ACC112 (cell line): Measurements from ENCODE around the gene TOMM6.
"Not testable (repeated sequence)": the region's sequence is repeated elsewhere in the genome, so short reads cannot be mapped to it uniquely, and the experiment has no call there.

Source experiments
- H2AFZ ChIP-seq: fragments of 200-600 bp; sonication (generic); one replicate; pipeline ENCODE4 v1.6.0; 2017; ENCODE audit warnings: antibody characterized with exemption, low read length; ENCODE audit not compliant: unreplicated experiment
- H3K27ac ChIP-seq: fragments of 200-600 bp; sonication (generic); 2 replicates; pipeline ENCODE4 v1.5.1; 2014; ENCODE audit warnings: low read depth, mild to moderate bottlenecking, antibody characterized with exemption, low read length, moderate library complexity
- H3K27me3 ChIP-seq: fragments of 200-600 bp; sonication (generic); 2 replicates; pipeline ENCODE4 v1.6.1; 2014; ENCODE audit warnings: mild to moderate bottlenecking, antibody characterized with exemption, low read length, moderate library complexity, mixed read lengths; ENCODE audit not compliant: insufficient read depth
- H3K36me3 ChIP-seq: fragments of 200-600 bp; sonication (generic); 2 replicates; pipeline ENCODE4 v1.6.1; 2016; ENCODE audit warnings: mild to moderate bottlenecking, antibody characterized with exemption, low read length, moderate library complexity, mixed read lengths; ENCODE audit not compliant: insufficient read depth
- H3K4me1 ChIP-seq: fragments of 200-600 bp; sonication (generic); one replicate; pipeline ENCODE4 v1.6.1; 2016; ENCODE audit warnings: low read length, mixed read lengths; ENCODE audit not compliant: insufficient read depth, unreplicated experiment, control insufficient read depth
- H3K4me3 ChIP-seq: fragments of 200-600 bp; sonication (generic); 2 replicates; pipeline ENCODE4 v1.5.1; 2014; ENCODE audit warnings: mild to moderate bottlenecking, low read depth, low read length
- H3K79me2 ChIP-seq: fragments of 200-600 bp; sonication (generic); one replicate; pipeline ENCODE4 v1.6.0; 2016; ENCODE audit warnings: low read length; ENCODE audit not compliant: control insufficient read depth, unreplicated experiment, insufficient read depth

The TOMM6 gene

GRCh38 chr6:41811095-41811494, 23.6 kb downstream of the TOMM6 start:
- Histone ChIP-seq H3K4me3 (no peak overlapping the region), H3K79me2 (no peaks in the 10 kb centered on the region), H3K27me3 (no peaks in the 10 kb centered on the region), H2AFZ (no peak overlapping the region), H3K27ac (no peak overlapping the region), H3K36me3 (no peaks in the 10 kb centered on the region), H3K4me1 (no peaks in the 10 kb centered on the region)

- H3K27me3 ChIP-seq, H3K27ac ChIP-seq, H3K36me3 ChIP-seq, H3K4me1 ChIP-seq, H2AFZ ChIP-seq, H3K4me3 ChIP-seq, H3K79me2 ChIP-seq: not testable (repeated sequence)
Measured at GRCh38 chr6:41811946-41812345, 24.5 kb downstream of the TOMM6 start.

- no peaks in the 10 kb centered on the region for H3K79me2 ChIP-seq
- no peak overlapping the region for H3K27ac ChIP-seq
- H3K4me1 ChIP-seq: no peaks in the 10 kb centered on the region
- no peak overlapping the region for H2AFZ ChIP-seq
- no peak overlapping the region for H3K4me3 ChIP-seq
- H3K36me3 ChIP-seq: no peaks in the 10 kb centered on the region
- no peaks in the 10 kb centered on the region for H3K27me3 ChIP-seq
Measured at GRCh38 chr6:41813469-41813868, 26.0 kb downstream of the TOMM6 start.

GRCh38 chr6:41813956-41814355, 26.5 kb downstream of the TOMM6 start:
- Histone ChIP-seq H3K27ac (no peak overlapping the region), H3K4me1 (no peaks in the 10 kb centered on the region), H3K27me3 (no peaks in the 10 kb centered on the region), H3K4me3 (no peak overlapping the region), H3K79me2 (no peaks in the 10 kb centered on the region), H2AFZ (no peak overlapping the region), H3K36me3 (no peaks in the 10 kb centered on the region)

GRCh38 chr6:41814629-41815028, 27.1 kb downstream of the TOMM6 start:
- Histone ChIP-seq H2AFZ (no peak overlapping the region), H3K79me2 (no peaks in the 10 kb centered on the region), H3K27ac (no peak overlapping the region), H3K36me3 (no peaks in the 10 kb centered on the region), H3K4me1 (no peaks in the 10 kb centered on the region), H3K4me3 (no peak overlapping the region), H3K27me3 (no peaks in the 10 kb centered on the region)

GRCh38 chr6:41815587-41815986, 28.1 kb downstream of the TOMM6 start:
- Histone ChIP-seq H2AFZ (no peak overlapping the region), H3K36me3 (no peaks in the 10 kb centered on the region), H3K4me1 (no peaks in the 10 kb centered on the region), H3K4me3 (no peak overlapping the region), H3K27me3 (no peaks in the 10 kb centered on the region), H3K79me2 (no peaks in the 10 kb centered on the region), H3K27ac (no peak overlapping the region)

DNA sequence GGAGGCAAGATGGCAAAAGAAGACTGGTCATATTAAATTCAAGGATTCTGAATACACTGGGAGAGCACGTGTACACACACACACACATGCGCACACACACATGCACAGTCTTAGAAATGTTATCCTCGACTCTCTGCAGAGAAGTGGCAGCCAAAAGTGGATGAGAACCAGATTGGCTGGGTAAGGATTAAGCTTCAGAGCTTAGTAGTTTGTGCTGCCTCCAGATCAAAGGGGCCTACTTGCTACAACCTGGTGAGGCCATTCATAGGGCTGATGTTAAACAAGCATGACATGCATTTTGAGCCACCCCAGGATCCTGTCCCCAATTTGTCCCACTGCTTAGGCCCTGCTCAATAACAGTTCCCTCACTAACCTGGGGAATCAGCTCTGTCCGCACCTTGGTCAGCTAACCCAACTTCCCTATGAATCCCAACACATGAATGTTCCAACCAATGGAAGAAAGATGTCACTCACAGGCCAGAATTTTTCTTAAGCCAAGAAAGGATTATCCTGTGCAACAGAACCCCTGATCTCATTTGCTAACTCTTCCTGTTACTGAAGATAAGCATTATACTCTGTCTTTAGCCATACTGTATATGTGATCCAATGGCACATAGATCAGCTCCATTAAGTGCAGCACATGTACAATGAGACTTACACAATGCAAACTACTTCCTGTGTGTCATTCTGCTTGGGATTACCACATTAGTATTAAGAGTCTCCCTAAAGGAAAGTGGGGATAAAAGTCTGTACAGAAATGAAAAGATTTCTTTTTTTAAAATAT, 31.0 kb downstream of the TOMM6 start:
- no peaks in the 10 kb centered on the region for H3K36me3 ChIP-seq
- no peak overlapping the region for H2AFZ ChIP-seq
- H3K4me1 ChIP-seq: no peaks in the 10 kb centered on the region
- no peak overlapping the region for H3K4me3 ChIP-seq
- no peaks in the 10 kb centered on the region for H3K79me2 ChIP-seq
- no peak overlapping the region for H3K27ac ChIP-seq
- H3K27me3 ChIP-seq: no peaks in the 10 kb centered on the region

DNA sequence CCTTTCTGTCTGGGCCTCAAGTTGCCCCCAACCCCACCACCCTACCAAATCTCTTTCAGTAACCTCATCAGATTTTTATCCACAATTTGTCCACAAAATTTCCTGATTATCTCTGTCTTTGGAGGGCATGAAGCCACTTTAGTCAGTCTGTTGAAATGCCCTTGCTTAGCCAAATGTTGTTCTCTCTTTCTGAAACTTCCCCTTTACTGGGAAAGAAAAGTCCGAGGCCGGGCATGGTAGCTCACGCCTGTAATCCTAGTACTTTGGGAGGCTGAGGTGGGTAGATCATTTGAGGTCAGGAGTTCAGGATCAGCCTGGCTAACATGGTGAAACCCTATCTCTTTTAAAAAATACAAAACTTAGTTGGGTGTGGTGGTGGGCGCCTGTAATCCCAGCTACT, 33.8 kb downstream of the TOMM6 start:
- H3K4me1 ChIP-seq: no peaks in the 10 kb centered on the region
- no peak overlapping the region for H2AFZ ChIP-seq
- H3K27ac ChIP-seq: no peak overlapping the region
- H3K27me3 ChIP-seq: no peaks in the 10 kb centered on the region
- no peaks in the 10 kb centered on the region for H3K36me3 ChIP-seq
- H3K4me3 ChIP-seq: no peak overlapping the region
- no peaks in the 10 kb centered on the region for H3K79me2 ChIP-seq

GRCh38 chr6:41822021-41822420, 34.5 kb downstream of the TOMM6 start:
- Histone ChIP-seq H3K27ac (no peak overlapping the region), H3K4me3 (no peak overlapping the region), H3K27me3 (no peaks in the 10 kb centered on the region), H3K4me1 (no peaks in the 10 kb centered on the region), H3K79me2 (no peaks in the 10 kb centered on the region), H2AFZ (no peak overlapping the region), H3K36me3 (no peaks in the 10 kb centered on the region)

DNA sequence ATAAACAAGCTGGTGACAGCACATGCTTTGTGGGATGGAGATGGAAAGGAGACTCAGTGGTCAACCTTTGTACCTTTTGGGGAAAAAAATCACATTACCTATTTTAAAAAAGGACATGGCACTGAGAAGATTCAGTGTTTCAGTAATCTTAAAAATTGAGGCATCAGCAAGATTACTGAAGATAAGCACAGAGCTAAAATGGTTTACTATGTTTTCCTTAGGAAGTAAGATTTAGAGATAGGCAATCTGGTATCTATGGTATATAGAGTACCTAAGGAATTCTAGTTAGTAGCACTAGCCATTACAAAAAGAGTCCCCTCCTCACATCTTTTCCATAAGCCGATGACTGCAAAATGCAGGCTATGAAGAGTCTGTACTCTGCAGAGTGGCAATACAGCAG, 35.7 kb downstream of the TOMM6 start:
- H3K4me3 ChIP-seq: no peak overlapping the region
- no peaks in the 10 kb centered on the region for H3K27me3 ChIP-seq
- H2AFZ ChIP-seq: no peak overlapping the region
- H3K27ac ChIP-seq: no peak overlapping the region
- no peaks in the 10 kb centered on the region for H3K36me3 ChIP-seq
- no peaks in the 10 kb centered on the region for H3K79me2 ChIP-seq
- no peaks in the 10 kb centered on the region for H3K4me1 ChIP-seq
